ENCODE data around the gene CRKL. TPM values are rescaled to one million over a fixed set of nuclear protein-coding genes. Genes with fewer than 3 reads are reported as not detected.

CRKL gene
- total and polyA plus RNA-seq, 2 donors (not counting 1 experiment from before 2014, with no cell fraction given) = 17.1 to 76.7 TPM

- Histone ChIP-seq H3K27ac (ENCODE audit: low read length in 2 of 2) (peak overlapping the region in 1 of 2 donors; percentile 96), H3K36me3 (replicated peaks in 1 of 2; ENCODE audit: control extremely low read depth in 1 of 2, control insufficient read depth in 1 of 2, extremely low read depth in 1 of 2, insufficient read depth in 2 of 2, low read length in 1 of 2) (peaks cover 0 to 24% of the 10 kb centered on the region in 2 experiments), H3K27me3 (replicated peaks in 1 of 4; ENCODE audit: control extremely low read depth in 1 of 4, control insufficient read depth in 3 of 4, insufficient read depth in 4 of 4, low read length in 3 of 4) (no peaks in the 10 kb centered on the region), H3K4me1 (ENCODE audit: control insufficient read depth in 2 of 2, insufficient read depth in 2 of 2, low read length in 2 of 2) (peaks cover 24 to 36% of the 10 kb centered on the region in 2 donors), H3K9ac (ENCODE audit: low read length) (no peak overlapping the region), H3K79me2 (ENCODE audit: control insufficient read depth, insufficient read depth, low read length) (peaks cover 18% of the 10 kb centered on the region), H2AFZ (ENCODE audit: insufficient read depth, low read depth, low read length, poor library complexity, severe bottlenecking) (no peak overlapping the region), H3K9me3 (ENCODE audit: control extremely low read depth in 1 of 3, control insufficient read depth in 2 of 3, insufficient read depth in 1 of 3, low read length in 2 of 3) (peaks cover 0 to 5% (median 0%) of the 10 kb centered on the region in 3 donors), H3K4me2 (replicated peaks; ENCODE audit: low read depth, low read length, poor library complexity, severe bottlenecking) (peak overlapping the region; percentile 97), H4K20me1 (ENCODE audit: control insufficient read depth, insufficient read depth, low read length, poor library complexity, severe bottlenecking) (peaks cover 24% of the 10 kb centered on the region), H3K4me3 (ENCODE audit: control extremely low read depth in 1 of 5, extremely low read depth in 1 of 5, insufficient read depth in 1 of 5, low read depth in 2 of 5, low read length in 4 of 5) (no peak overlapping the region)
- CTCF ChIA-PET = no interaction called here
- DNase-seq (no peak), ATAC-seq (ENCODE audit: low read depth) (no peak)
- TF ChIP-seq EZH2 (IDR thresholded peaks at IDR 0.05; ENCODE audit: borderline replicate concordance, insufficient read depth, low read depth, low read length, poor library complexity, severe bottlenecking) = no peak
- no peak for TF ChIP-seq CTCF (IDR thresholded peaks at IDR 0.05)
- POLR2A ChIA-PET = interaction anchor here (0.5 kb wide), 1 partner anchor 46 kb away, joined by 3 read pairs; no protein-coding TSS in a partner anchor
- Mint-ChIP-seq H3K27me3 (no peaks in the 10 kb centered on the region), H3K4me1 (peaks cover 32% of the 10 kb centered on the region), H3K9me3 (ENCODE audit: insufficient read depth) (no peaks in the 10 kb centered on the region), H3K4me3 (peak overlapping the region; percentile 95), H3K27ac (peak overlapping the region; percentile 72)
- intact Hi-C loops (cut with micrococcal nuclease) = loop anchor here (5.0 kb wide), 3 partner anchors 643 to 882 kb away; partner anchors contain the start of genes RANBP1, SDF2L1 and TRMT2A
- WGBS (ENCODE audit: insufficient coverage) = 95% methylated on average over 25 of the region's 27 CpGs
These were observed 82.4 kb downstream of the CRKL start for GRCh38 chr22:20999350-21000206.
